HepG2 (cell line): ENCODE data around the gene TCF7L2. TPM values are rescaled to one million over a fixed set of nuclear protein-coding genes. Genes with fewer than 3 reads are reported as not detected.

Source experiments
- AGO1 ChIP-seq: fragments of 200-400 bp; formaldehyde crosslinking; IDR thresholded peaks from 2 replicates; pipeline ENCODE4 v1.6.1; 2017; ENCODE audit warnings: mild to moderate bottlenecking, low read depth, low read length, moderate library complexity; ENCODE audit not compliant: poor library complexity, severe bottlenecking
- ARID3A ChIP-seq: IDR thresholded peaks from 2 replicates; pipeline ENCODE4 v1.6.1; 2012; ENCODE audit warnings: low read depth, low read length, improper control_type of control experiment
- ATF7 ChIP-seq, 2 experiments: fragments of 450-650 bp in 1 of 2; sonication (generic) in 1 of 2; formaldehyde crosslinking in 1 of 2; IDR thresholded peaks; 2 replicates each; pipeline versions ENCODE4 v1.4.0 to v1.6.1; 2016 to 2020; ENCODE audit warnings: antibody characterized with exemption in 1 of 2, mild to moderate bottlenecking in 1 of 2, missing genetic modification reagents in 1 of 2
- CHD2 ChIP-seq: IDR thresholded peaks from 2 replicates; pipeline ENCODE4 v1.6.1; 2011; ENCODE audit warnings: low read depth, low read length, improper control_type of control experiment
- CREB3 ChIP-seq: sonication (generic); formaldehyde crosslinking; IDR thresholded peaks from 2 replicates; pipeline ENCODE4 v1.5.0; 2020; ENCODE audit warnings: missing genetic modification reagents
- ISX ChIP-seq: sonication (generic); formaldehyde crosslinking; conservative IDR thresholded peaks from 2 replicates; pipeline ENCODE4 v1.5.0; 2020; ENCODE audit warnings: missing genetic modification reagents
- JUND ChIP-seq: sonication (generic); formaldehyde crosslinking; IDR thresholded peaks from 2 replicates; pipeline ENCODE4 v1.8.0; 2022; ENCODE audit warnings: mild to moderate bottlenecking, missing genetic modification reagents
- KDM6A ChIP-seq: IDR thresholded peaks from 2 replicates; pipeline ENCODE4 v1.6.1; 2016; ENCODE audit warnings: low read depth
- MAF1 ChIP-seq: sonication (generic); formaldehyde crosslinking; IDR thresholded peaks from 2 replicates; pipeline ENCODE4 v1.5.0; 2020; ENCODE audit warnings: missing genetic modification reagents, borderline replicate concordance
- MED8 ChIP-seq: sonication (generic); formaldehyde crosslinking; IDR thresholded peaks from 2 replicates; pipeline ENCODE4 v1.8.1; 2023; ENCODE audit warnings: mild to moderate bottlenecking, missing genetic modification reagents; ENCODE audit not compliant: insufficient replicate concordance
- NR2F1 ChIP-seq, 2 experiments: fragments of 450-650 bp in 1 of 2; formaldehyde crosslinking in 1 of 2; IDR thresholded peaks; 2 replicates each; pipeline versions ENCODE4 v1.5.0 to v1.6.1; 2016 to 2020; ENCODE audit warnings: mild to moderate bottlenecking in 1 of 2, missing compliant biosample characterization in 1 of 2, missing genetic modification reagents in 1 of 2, moderate library complexity in 1 of 2
- PAX8 ChIP-seq: sonication (generic); formaldehyde crosslinking; IDR thresholded peaks from 2 replicates; pipeline ENCODE4 v1.8.0; 2022; ENCODE audit warnings: mild to moderate bottlenecking, missing genetic modification reagents, borderline replicate concordance
- PAXIP1 ChIP-seq: sonication (generic); formaldehyde crosslinking; conservative IDR thresholded peaks from 2 replicates; pipeline ENCODE4 v1.4.0; 2020; ENCODE audit warnings: mild to moderate bottlenecking, missing genetic modification reagents, moderate library complexity
- PBX3 ChIP-seq: sonication (generic); formaldehyde crosslinking; IDR thresholded peaks from 2 replicates; pipeline ENCODE4 v1.8.1; 2023; ENCODE audit warnings: missing genetic modification reagents, inconsistent platforms, borderline replicate concordance
- PITX1 ChIP-seq: sonication (generic); formaldehyde crosslinking; IDR thresholded peaks from 2 replicates; pipeline ENCODE4 v1.5.1; 2020; ENCODE audit warnings: mild to moderate bottlenecking, missing genetic modification reagents
- PPARG ChIP-seq: conservative IDR thresholded peaks from 2 replicates; pipeline ENCODE4 v1.6.1; 2016; ENCODE audit warnings: missing biosample characterization, missing genetic modification reagents
- ZUFSP ChIP-seq: sonication (generic); formaldehyde crosslinking; IDR thresholded peaks from 2 replicates; pipeline ENCODE4 v1.9.0; 2021; ENCODE audit warnings: missing genetic modification reagents, mild to moderate bottlenecking, borderline replicate concordance
- polyA plus RNA-seq, 8 experiments: library from polyadenylated mRNA; depleted of rRNA in 3 of 8; stranded (reverse) in 7 of 8; unstranded in 1 of 8; fragments of >200 nt; fragmentation: Illumina TruSeq in 4 of 8; extraction: Trizol in 4 of 8; gene quantifications; 2 replicates each; pipeline versions ENCODE4 v1.2.1 to v1.2.3, GENCODE V29; 2011 to 2016; ENCODE audit warnings: low read depth in 4 of 8, missing spikeins in 1 of 8, mixed read lengths in 1 of 8; ENCODE audit not compliant: insufficient read depth in 1 of 8
- total RNA-seq, 5 experiments: library from RNA; depleted of rRNA; stranded (reverse); fragments of >200 nt; fragmentation: Illumina TruSeq; extraction: Trizol; gene quantifications; 2 replicates each; pipeline ENCODE4 v1.2.3, GENCODE V29; 2016; ENCODE audit warnings: low read depth in 1 of 5

Gene TCF7L2
- total and polyA plus RNA-seq, 2 of the 13 experiments (the other 11 are each of a cell fraction or from before 2014, with no cell fraction given), result 3.9 to 13.7 TPM

- TF ChIP-seq PAX8, result no peak
- peak; percentile 95 for TF ChIP-seq PPARG (CRISPR knock-in tag)
- no peak for TF ChIP-seq MED8 (CRISPR knock-in tag)
- TF ChIP-seq ATF7 (IDR thresholded peaks at IDR 0.05), result no peak
- TF ChIP-seq ATF7 (CRISPR knock-in tag; IDR thresholded peaks at IDR 0.05), result peak; percentile 49; the same call in 1 of the 2 replicates
- no peak for TF ChIP-seq PBX3 (CRISPR knock-in tag)
- no peak for TF ChIP-seq ZUFSP (CRISPR knock-in tag)
- TF ChIP-seq NR2F1 (CRISPR knock-in tag; IDR thresholded peaks at IDR 0.05), result peak; percentile 67 to 72
- peak; percentile 92 for TF ChIP-seq PAXIP1 (CRISPR knock-in tag)
- no peak for TF ChIP-seq JUND
- TF ChIP-seq ISX (CRISPR knock-in tag), result no peak
- no peak for TF ChIP-seq CHD2
- TF ChIP-seq KDM6A, result no peak; the same call in 1 of the 2 replicates
- TF ChIP-seq MAF1 (CRISPR knock-in tag), result no peak
- TF ChIP-seq AGO1, result no peak
- TF ChIP-seq CREB3 (CRISPR knock-in tag), result no peak
- peak; percentile 54; the same call in 1 of the 2 replicates for TF ChIP-seq PITX1 (CRISPR knock-in tag)
- no peak for TF ChIP-seq ARID3A
These were observed 69.8 kb downstream of the TCF7L2 start (continued) for GRCh38 chr10:113019692-113020474.
